GM19455 (cell line): ENCODE measurements around the gene HGS.
"Not testable (repeated sequence)": the region's sequence is repeated elsewhere in the genome, so short reads cannot be mapped to it uniquely, and the experiment has no call there.

Experiments
- ATAC-seq: cut with Tn5 transposase; IDR thresholded peaks from one replicate; pipeline ENCODE4 v1.9.1; 2021; ENCODE audit not compliant: unreplicated experiment

Gene HGS

DNA sequence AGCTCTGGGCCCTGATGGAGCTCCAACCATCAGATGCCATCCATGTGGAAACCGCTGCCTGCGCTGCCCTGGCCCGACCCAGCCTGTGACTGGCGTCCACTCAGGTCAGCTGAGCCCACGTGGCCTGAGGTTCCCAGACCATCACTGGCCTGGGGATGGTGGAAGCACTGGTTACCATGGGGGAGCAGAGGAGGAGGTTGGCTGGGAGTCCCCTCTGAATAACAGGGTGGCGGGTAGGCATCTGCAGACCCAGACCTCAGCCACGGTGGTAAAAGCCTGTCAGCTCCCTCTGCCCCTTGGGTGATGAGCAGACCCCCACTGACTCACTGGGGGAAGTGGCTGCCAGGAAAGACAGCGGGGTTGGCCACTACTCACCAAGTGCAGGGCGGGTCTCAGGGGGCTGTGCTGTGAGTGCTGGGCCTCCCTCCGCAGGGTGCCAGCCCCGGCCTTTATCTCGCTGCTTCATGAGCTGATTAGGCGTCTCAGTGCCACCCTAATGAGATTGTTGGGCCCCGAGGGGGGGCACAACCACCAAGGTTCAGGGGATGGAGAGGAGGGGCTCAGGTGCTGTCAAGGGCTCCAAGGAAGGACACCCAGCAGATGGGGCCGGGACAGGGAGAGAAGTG lies 27.6 kb upstream of the HGS start, which contains the start of gene PDE6G:
TSS of gene PDE6G (minus strand) at position 425 of the 626 bp plus-strand sequence. CDS start 3,237 bp downstream, outside the sequence.
- ATAC-seq = no peak

DNA sequence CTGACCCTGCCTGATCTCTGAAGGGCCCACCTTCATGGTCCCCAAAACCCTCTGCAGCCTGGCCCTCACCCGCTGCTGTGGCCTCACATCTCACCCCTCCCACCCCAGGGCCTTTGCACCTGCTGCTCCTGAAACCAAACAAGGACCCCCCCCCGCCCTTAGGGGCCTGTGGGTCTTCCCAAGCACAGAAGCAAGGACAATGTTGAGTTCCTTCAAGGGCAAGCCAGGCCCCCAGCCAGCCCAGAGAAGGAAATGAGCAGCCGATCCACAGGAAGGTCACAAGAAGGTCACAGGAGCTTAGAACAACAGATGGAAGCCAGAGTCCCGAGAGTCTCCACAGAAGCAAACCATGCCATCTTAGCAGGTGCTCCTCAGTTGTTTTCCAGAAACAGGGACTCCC lies 27.0 kb upstream of the HGS start:
- ATAC-seq = no peak

DNA sequence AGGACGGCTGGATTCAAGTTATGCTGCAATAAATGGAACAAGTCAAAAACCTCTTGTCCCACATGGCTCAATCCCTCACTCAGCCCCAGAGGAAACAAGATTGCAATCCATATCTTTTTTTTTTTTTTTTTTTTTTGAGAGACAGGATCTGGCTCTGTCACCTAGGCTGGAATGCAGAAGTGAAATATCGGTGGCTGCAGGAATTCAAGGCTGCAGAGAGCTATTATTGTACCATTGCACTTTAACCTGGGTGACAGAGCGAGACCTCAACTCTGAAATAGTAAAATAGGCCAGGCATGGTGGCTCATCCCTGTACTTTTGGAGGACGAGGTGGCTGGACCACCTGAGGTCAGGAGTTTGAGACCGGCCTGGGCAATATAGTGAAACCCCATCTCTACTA lies 24.8 kb upstream of the HGS start:
- ATAC-seq = no peak

DNA sequence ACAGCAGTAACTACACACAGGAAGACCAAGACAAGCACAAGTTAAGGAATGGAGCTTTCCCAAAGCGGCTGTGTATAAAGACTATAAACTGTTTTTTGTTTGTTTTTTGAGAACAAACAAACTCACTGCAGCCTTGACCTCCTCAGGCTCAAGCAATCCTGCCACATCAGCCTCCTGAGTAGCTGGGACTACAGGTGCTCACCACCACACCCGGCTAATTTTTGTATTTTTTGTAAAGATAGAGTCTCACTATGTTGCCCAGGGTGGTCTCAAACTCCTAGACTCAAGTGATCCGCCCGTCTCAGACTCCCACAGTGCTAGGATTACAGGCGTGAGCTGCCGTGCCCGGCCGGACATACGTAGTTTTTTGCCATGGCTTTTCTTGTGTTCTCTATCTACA lies 23.4 kb upstream of the HGS start:
- ATAC-seq = no peak

DNA sequence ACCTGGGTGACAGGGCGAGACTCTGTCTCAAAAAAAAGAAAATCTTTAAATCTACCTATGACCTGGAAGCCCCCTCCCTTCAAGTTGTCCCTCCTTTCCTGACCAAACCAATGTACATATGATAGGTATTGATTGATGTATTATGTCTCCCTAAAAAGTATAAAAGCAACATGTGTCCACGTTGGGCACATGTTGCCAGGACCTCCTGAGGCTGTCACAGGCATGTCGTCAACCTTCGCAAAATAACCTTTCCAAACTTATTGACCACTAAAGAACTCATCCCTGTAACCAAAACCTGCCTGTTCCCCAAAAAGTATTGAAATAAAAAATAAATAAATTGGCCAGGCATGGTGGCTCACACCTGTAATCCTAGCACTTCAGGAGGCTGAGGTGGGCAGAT lies 21.8 kb upstream of the HGS start:
- ATAC-seq = no peak

DNA sequence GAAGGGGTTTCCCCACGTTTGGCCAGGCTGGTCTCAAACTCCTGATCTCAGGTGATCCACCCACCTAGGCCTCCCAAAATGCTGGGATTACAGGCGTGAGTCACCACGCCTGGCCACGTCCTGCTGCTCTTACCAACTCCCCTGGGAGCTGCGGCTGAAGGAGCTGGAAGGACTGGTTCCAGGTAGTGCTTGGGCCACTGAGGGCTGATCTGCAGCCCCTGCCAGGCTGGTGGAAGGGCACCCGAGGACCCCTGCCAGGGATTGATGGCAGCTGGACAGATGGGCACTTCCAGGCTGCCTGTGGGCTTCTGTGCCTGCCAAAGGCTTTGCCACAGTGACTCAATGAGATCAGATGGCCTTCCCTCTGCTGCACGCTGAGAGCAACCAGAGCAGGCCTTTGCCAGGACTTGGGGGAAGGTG lies 19.8 kb upstream of the HGS start:
- no peak for ATAC-seq

DNA sequence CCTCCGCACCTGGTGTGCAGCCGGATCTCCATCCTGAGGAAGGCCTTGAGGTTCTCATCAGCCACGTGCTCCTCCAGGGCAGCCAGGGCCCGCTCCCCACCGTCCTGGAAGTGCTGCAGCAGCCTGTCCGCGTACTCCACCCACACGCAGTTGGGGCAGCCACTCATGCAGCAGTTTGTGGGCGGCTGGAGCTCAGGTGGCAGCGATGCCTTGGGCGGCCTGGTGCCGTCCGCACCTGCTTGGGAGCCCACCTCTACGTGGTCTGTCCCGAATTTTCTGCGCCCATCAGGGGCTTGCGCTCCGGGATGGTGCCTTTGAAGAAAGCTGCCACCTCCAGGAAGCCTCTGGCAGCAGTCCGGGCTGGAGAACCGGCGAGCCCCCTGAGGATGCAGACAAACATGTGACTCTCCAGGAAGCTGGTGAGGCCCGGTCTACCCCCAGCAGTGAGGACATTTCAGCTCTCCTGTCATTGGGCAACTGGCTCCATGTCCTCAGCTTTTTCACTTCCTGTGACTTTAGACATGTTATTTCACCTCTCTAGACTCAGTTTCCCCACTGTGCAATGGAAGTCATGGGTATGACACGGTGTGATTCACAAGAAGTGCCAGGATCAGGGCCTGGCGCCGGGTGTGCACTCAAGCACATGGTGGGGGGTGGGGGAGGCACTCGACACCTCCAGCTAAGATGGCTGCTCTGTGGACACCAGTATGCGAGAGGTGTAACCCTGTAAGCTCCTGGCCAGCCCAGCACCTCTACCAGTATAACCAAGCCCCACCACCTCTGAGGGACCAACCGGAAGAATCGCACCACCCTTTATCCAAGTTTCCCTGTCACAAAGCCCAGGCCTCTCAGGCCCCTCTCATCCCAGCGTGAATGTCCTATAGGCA lies 18.4 kb upstream of the HGS start:
- no peak for ATAC-seq

DNA sequence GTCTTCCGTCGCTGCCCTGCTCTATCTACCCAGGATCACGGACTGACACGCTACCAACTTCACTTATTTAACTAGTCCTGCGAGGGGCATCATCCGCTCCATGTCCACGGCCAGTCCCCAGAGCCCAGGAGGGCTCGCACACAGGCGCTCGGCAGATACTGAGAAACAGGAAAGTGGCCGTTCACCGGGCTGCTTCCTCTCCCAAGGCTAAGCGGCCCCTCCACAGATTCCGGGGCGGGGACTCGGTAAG lies 17.8 kb upstream of the HGS start:
- ATAC-seq = peak; percentile 12

DNA sequence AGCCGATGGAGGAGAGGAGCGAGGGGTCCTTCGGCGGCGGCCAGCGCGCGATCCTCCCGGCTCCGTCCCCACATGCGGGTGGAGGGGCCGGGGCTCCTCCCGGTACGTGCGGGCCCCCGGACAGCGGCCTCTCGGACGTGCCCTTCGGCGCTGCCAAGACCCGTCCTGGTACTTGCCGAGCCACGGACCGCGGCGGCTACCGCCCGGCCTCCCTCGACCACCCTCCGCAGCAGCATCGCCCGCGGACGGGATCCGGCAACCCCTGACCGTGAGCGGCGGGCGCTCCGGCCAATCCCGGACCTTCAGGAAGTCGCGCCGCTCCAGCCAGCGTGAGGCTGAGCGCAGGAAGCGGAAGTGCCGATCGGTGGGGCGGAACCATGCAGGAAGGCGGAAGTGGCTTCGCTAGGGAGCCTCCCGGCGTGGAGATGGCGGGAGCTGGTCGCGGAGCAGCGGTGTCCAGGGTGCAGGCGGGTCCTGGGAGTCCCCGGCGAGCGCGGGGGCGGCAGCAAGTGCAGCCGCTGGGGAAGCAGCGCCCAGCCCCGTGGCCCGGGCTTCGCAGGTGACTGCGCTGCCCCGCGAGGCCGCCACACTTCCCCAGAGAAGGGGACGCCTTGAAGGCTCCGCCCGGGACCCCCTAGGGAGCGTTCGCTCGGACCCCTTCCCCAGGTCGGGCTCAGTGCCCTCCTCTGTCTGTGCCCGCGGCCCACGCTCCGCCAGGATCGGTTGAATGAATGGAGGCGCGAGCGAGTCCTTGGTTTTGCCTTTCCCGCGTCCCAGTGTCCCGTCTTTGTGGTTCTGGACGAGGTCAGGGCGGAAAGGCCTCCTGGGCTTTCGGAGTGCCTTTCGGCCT lies 17.2 kb upstream of the HGS start, which contains the start of the genes CCDC137 and OXLD1:
TSS of gene CCDC137 (plus strand) at position 396 of the 850 bp plus-strand sequence. CDS start at position 426, 30 bp downstream.
TSS of gene OXLD1 (minus strand) at position 264 of the 850 bp plus-strand sequence. CDS start at position 236, 28 bp downstream.
- peak; percentile 90 for ATAC-seq

DNA sequence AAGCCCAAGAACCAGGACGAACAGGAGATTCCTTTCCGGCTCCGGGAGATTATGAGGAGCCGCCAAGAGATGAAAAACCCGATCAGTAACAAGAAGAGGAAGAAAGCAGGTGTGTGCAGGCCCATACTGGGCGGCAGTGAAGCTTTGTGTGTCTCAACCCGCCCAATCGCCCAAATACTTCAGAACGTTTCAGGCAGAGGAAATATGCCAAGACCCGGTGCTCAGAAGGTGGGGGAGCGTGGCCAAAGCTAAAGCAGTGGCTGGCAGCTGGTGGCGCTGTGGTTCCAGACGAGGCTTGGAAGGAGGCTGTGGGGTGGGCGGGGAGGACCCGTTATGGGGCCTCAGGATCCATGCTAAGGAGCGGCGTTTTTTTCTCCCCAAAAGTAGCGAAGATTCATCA lies 16.1 kb upstream of the HGS start:
- ATAC-seq = no peak

DNA sequence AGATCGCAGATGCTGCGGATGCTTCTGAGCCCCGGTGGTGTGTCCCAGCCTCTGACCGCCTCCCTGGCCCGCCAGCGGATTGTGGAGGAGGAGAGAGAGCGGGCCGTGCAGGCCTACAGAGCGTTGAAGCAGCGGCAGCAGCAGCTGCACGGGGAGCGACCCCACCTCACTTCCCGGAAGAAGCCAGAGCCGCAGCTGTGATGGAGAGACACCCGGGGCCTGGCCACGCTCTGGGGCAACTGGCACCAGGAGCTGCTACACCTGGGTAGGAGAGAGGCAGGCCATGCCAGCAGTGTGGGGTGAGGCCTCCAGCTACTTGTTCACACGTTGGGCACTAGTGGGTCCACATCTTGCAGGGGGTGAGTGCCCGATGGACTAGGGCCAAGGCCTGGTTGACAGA lies 11.3 kb upstream of the HGS start:
- ATAC-seq = no peak

DNA sequence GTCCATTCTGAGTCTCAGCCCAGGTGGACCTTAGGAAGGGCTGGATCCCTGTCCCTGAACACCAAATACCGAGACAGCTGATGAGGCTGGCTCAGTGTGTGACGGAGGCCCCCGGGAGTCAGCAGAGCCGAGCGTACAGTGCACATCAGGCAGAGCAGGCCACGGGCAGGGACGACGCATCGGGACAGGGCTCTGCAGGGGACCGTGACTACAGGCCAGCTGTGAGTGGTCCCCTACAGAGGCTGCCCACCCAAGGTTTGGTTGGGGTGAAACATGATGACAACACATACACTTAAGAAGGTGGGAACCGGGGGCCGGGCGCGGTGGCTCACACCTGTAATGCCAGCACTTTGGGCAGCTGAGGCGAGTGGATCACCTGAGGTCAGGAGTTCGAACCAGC lies 10.9 kb upstream of the HGS start:
- ATAC-seq = no peak

DNA sequence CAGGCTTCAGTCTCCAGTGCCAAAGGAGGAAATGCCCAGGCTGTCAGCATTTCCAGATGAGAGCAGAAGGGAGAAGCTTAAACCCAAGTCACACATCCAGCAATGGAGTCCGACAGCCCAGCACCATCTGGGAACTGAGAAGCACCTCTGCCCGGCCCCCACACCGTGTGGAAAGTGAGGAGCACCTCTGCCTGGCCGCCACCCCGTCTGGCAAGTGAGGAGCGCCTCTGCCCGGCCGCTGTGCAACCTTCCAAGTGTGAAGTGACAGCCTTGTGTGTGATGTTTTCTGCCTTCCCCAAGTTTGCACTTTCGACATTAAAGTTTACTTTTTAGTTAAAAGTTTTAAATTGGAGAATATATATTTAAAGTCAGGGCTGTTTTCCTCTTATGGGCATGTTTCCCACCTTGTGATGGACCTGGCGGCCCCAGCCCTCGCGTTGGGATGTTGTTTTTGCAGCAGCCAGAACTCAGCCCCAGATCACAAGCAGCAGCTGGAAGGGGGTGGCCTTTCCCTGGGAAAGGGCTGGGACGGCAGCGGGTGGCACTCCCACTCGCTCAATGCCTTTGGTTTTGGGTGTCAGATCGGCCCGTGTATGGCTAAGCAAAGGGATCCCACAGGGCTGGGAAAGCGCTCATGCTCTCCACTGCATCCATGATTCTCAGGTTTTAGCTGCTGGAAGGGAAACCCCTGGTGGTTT lies 10.1 kb upstream of the HGS start:
- ATAC-seq = no peak

DNA sequence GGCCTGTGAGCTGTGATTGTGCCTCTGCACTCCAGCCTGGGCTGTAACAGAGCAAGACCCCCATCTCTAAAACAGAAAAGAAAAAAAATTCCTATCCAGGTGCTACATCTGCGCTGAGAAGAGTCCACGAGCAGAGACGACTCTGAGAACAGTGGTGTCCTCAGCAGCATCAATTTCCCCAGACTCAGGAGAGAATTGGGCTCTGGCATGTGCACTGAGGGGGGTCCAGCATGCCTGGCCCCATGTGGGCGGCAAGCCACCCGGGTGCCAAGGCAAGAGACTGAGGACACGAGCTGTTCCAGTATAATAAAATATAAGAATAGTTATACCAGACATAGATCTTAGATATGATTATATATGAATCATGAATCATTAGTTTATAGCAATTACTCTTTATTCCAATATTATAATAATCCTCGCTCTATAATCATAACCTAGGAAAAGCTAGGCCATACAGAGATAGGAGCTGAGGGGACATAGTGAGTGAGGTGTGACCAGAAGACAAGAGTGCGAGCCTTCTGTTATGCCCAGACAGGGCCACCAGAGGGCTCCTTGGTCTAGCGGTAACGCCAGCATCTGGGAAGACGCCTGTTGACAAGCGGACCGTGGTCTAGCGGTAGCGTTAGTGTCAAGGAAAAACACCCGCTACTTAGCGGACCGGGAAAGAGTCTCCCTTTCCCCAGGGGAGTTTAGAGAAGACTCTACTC lies 8.1 kb upstream of the HGS start:
- ATAC-seq = not testable (repeated sequence)

DNA sequence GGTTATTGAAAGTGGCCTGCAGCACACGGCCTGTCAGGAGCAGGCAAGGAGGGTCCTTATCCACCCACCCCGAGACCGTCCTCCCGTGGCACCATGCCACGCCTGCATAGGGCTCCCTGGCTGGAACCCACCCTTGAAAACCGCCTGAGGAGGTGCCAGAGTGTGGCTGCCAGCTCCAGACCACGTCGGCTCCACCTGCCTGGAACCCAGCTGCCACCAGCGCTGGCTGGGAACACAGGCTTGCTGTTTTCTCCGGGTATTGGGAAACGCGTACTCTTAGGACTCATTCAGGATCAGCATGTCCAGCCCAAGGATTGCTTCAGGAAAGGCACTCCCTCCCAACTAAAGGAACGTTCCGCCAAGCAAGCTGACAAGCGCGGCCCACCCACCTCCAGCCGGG lies 6.9 kb upstream of the HGS start:
- ATAC-seq = no peak

DNA sequence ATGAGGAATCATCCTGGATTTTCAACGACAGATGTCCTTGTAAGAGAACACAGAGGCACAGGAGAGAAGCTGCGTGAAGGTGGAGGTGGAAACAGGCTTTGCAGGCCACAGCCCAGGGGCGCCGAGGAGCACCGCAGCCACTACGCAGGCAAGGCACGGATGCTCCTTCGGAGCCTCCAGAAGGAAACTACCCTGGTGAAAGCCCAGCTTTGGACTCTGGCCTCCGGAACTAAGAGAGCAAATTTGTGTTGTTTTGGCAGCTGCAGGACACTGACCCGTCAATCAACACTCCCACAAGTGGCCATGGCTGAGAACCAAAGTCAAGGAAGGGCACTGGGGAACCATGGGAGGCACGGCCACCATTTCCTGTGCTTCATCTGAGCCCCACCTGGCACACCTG lies 3.7 kb upstream of the HGS start:
- no peak for ATAC-seq

DNA sequence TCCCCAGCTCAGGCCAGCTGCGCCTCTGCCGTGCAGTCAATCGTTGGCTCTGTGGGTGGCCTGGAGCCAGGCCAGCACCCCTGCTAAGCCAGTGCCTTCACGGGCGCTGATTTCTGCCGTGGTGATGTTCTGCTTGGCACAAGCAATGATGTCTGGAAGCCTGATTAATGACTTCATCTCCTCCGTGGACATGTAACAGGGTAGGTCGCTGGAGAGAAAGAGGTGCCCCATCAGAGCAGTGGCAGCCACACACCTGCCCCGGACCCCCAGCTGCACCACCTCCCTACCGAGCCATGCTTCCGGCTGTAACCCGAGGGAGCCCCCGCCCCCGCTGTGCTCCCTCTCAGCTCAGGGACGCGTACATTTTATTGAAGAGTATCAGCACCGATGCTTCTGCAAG lies 2.1 kb upstream of the HGS start:
- no peak for ATAC-seq

DNA sequence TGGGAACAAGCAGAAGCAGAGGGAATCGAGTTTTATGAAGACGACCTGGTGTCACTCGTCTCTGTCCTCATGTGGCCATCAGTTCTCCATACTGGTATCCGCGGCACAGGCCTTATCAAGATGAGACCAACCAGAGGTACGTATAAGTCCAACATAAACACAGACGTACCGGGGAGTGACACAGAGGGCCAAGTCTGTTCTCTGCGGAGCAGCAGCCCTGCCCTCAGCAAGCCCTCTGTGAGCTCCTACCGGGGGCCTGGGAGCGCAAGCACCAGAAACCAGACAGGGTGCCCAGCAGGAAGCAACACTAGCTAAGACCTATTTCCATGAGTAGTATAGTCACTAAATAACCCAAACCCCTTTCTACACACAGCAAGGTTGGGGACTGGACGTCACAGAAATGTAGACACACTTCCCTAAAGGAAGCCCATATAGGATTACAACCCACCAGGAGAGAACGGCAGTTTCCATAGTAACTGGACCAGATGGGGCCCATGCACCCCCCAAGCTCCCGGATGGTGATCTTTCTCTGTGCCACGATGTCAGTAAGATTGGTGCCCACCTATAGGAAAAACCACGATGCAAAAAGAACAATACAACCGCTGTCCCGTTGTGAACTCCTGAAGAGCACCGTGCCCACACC lies 1.1 kb upstream of the HGS start:
- no peak for ATAC-seq

DNA sequence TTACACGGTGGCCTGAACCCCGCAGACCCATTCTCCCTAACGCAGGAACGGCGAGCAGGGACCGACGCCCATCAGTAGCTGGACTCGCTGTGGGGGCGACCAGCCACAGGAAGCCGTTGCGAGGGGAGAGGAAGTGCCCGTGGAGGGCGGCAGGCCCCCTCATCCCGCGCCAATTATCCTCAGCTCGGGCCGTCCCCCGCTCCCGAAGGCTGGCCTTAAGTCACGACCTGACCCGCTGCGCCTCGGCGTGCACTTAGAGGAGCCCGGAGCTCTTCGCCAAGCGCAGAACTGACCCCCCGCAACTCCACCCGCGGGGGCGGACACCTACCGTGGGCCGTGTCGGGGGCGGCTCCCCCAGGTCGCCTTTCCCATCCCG lies 615 bp upstream of the HGS start:
- ATAC-seq = peak; percentile 16

DNA sequence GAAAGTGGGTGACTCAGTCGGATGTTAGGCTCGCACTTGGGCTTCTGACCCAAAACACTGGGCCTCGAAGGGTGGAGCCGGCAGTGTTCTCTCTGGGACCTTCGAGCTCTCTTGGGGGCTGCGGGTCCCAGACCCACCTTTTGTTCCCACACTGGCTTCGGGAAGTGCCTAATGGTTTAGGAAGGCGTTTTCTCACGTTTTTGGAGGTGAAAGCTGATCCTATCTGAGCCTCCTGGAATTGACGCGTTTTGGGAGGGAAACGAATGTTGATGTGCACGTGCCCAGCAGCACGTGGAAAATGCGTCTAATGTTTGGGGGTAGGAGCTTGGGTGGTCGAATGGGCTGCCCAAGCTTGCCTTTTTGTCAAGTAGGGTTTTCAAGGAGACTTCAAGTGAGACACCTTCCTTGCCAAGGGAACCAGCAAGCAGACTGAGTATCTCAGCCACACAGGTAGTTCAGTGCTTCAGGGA lies 666 bp downstream of the HGS start:
- no peak for ATAC-seq
